GM12878 (cell line): ENCODE measurements around the gene TIMM10B. TPM values are rescaled to one million over a fixed set of nuclear protein-coding genes. Genes with fewer than 3 reads are reported as not detected.

Source experiments
- ATAC-seq: fragments of 200-7000 bp; cut with Tn5 transposase; 3 replicates; pipeline ENCODE4 v1.9.1; 2020; ENCODE audit warnings: mild to moderate bottlenecking, moderate library complexity
- BruUV-seq: library from RNA; stranded (reverse); fragments of 400-500 nt; replicated peaks from 2 replicates; lab custom pipeline; 2021; lab: Mats Ljungman, UMichigan
- CTCF ChIA-PET: fragments of 300-600 bp; sonication (Branson Sonifier 250); formaldehyde crosslinking; extraction: SDS; loops from one replicate; lab custom pipeline; 2021; ENCODE audit warnings: inconsistent platforms; lab: Yijun Ruan, JAX
- POLR2A ChIA-PET: fragments of 350-600 bp; formaldehyde crosslinking; extraction: SDS; loops from one replicate; lab custom pipeline; 2021; ENCODE audit warnings: inconsistent platforms; lab: Charles Lee
- RAD21 ChIA-PET: fragments of 300-600 bp; sonication (Branson Sonifier 250); formaldehyde crosslinking; loops from one replicate; lab custom pipeline; 2023; ENCODE audit warnings: antibody characterized with exemption; ENCODE audit not compliant: unreplicated experiment; lab: Charles Lee
- SMC1A ChIA-PET: fragments of 300-600 bp; sonication (Branson Sonifier 250); formaldehyde crosslinking; loops from one replicate; lab custom pipeline; 2023; ENCODE audit not compliant: unreplicated experiment, uncharacterized antibody; lab: Charles Lee
- DNase-seq: peaks from one replicate; pipeline ENCODE4 v3.0.0-alpha.2; 2011; ENCODE audit warnings: low read depth, low spot score
- FAIRE-seq: peaks from 3 replicates; lab custom pipeline; 2011; peaks lifted over from hg19 to GRCh38; lab: Jason Lieb, UNC
- H2AFZ ChIP-seq: 2 replicates; pipeline ENCODE4 v1.6.0; 2011; ENCODE audit warnings: low read depth, low read length, control low read depth; ENCODE audit not compliant: control insufficient read depth
- H3K27ac ChIP-seq: 2 replicates; pipeline ENCODE4 v1.5.1; 2011; ENCODE audit warnings: control low read depth; ENCODE audit not compliant: control insufficient read depth, insufficient read depth
- H3K27me3 ChIP-seq, 2 experiments: replicated peaks in 1 of 2; 2 replicates each; pipeline versions ENCODE4 v1.6.0 to v1.6.1; 2011; ENCODE audit warnings: low read length in 1 of 2; ENCODE audit not compliant: control insufficient read depth in 2 of 2, insufficient read depth in 2 of 2
- H3K36me3 ChIP-seq, 2 experiments: 2 replicates each; pipeline ENCODE4 v1.5.1; 2011; ENCODE audit warnings: low read length in 1 of 2; ENCODE audit not compliant: control insufficient read depth in 2 of 2, insufficient read depth in 2 of 2
- H3K4me1 ChIP-seq: 2 replicates; pipeline ENCODE4 v1.6.1; 2011; ENCODE audit warnings: mild to moderate bottlenecking, low read length, moderate library complexity, mixed read lengths; ENCODE audit not compliant: control insufficient read depth, insufficient read depth
- H3K4me2 ChIP-seq: 2 replicates; pipeline ENCODE4 v1.6.0; 2011; ENCODE audit warnings: control low read depth; ENCODE audit not compliant: control insufficient read depth, insufficient read depth
- H3K4me3 ChIP-seq: fragments of 200-600 bp; sonication (generic); 2 replicates; pipeline ENCODE4 v1.5.1; 2016
- H3K79me2 ChIP-seq: 2 replicates; pipeline ENCODE4 v1.6.0; 2011; ENCODE audit warnings: low read length; ENCODE audit not compliant: control insufficient read depth, insufficient read depth
- H3K9ac ChIP-seq: 2 replicates; pipeline ENCODE4 v1.8.0; 2011; ENCODE audit warnings: low read length, control low read depth, mixed read lengths; ENCODE audit not compliant: control insufficient read depth, insufficient read depth
- H3K9me3 ChIP-seq: replicated peaks from 3 replicates; pipeline ENCODE4 v1.5.1; 2011; ENCODE audit warnings: mild to moderate bottlenecking, low read length; ENCODE audit not compliant: control insufficient read depth, insufficient read depth
- H4K20me1 ChIP-seq: 2 replicates; pipeline ENCODE4 v1.6.0; 2011; ENCODE audit not compliant: control insufficient read depth, insufficient read depth
- BCL3 ChIP-seq: IDR thresholded peaks from 2 replicates; pipeline ENCODE4 v1.6.1; 2011; ENCODE audit warnings: borderline replicate concordance, low read depth, mild to moderate bottlenecking, moderate library complexity, low read length; ENCODE audit not compliant: insufficient read depth, poor library complexity, severe bottlenecking
- CBX3 ChIP-seq: fragments of 200-600 bp; sonication (generic); IDR thresholded peaks from 2 replicates; pipeline ENCODE4 v1.6.1; 2016; ENCODE audit warnings: low read depth, borderline replicate concordance
- IKZF1 ChIP-seq: fragments of 450-650 bp; conservative IDR thresholded peaks from 2 replicates; pipeline ENCODE4 v1.6.1; 2017; ENCODE audit warnings: antibody characterized with exemption, mild to moderate bottlenecking
- MEF2A ChIP-seq: IDR thresholded peaks from 2 replicates; pipeline ENCODE4 v1.6.1; 2011; ENCODE audit warnings: low read depth, mild to moderate bottlenecking, low read length, moderate library complexity; ENCODE audit not compliant: insufficient read depth
- NFIC ChIP-seq: IDR thresholded peaks from 2 replicates; pipeline ENCODE4 v1.6.1; 2012; ENCODE audit warnings: low read depth, mild to moderate bottlenecking, inconsistent platforms, low read length, moderate library complexity
- NFYB ChIP-seq: IDR thresholded peaks from 2 replicates; pipeline ENCODE4 v1.6.1; 2011; ENCODE audit warnings: low read depth, mild to moderate bottlenecking, low read length, improper control_type of control experiment, moderate library complexity; ENCODE audit not compliant: insufficient read depth
- NR2F1 ChIP-seq: fragments of 450-650 bp; conservative IDR thresholded peaks from 2 replicates; pipeline ENCODE4 v1.6.1; 2017; ENCODE audit warnings: mild to moderate bottlenecking
- PML ChIP-seq: IDR thresholded peaks from 2 replicates; pipeline ENCODE4 v1.6.1; 2012; ENCODE audit warnings: low read length, inconsistent platforms
- POU2F2 ChIP-seq: IDR thresholded peaks from 3 replicates; pipeline ENCODE4 v1.6.1; 2011; ENCODE audit warnings: low read depth, mild to moderate bottlenecking, low read length, borderline replicate concordance
- USF1 ChIP-seq: IDR thresholded peaks from 2 replicates; pipeline ENCODE4 v1.6.1; 2011; ENCODE audit warnings: borderline replicate concordance, low read depth, mild to moderate bottlenecking, moderate library complexity, mixed read lengths, low read length; ENCODE audit not compliant: insufficient read depth; ENCODE audit errors: extremely low read length
- WRNIP1 ChIP-seq: IDR thresholded peaks from 2 replicates; pipeline ENCODE4 v1.6.1; 2011; ENCODE audit warnings: low read depth, low read length, improper control_type of control experiment, borderline replicate concordance
- ZBTB11 ChIP-seq: fragments of 450-650 bp; formaldehyde crosslinking; IDR thresholded peaks from 2 replicates; pipeline ENCODE4 v1.5.0; 2022; ENCODE audit warnings: mild to moderate bottlenecking, missing genetic modification characterization
- WGBS: methylation state at CpG from one replicate; pipeline ENCODE4 v1.1.6; 2016; ENCODE audit warnings: low lambda C conversion rate; ENCODE audit not compliant: insufficient replicate concordance, insufficient coverage; ENCODE audit errors: missing lambda C conversion rate; 5-methylcytosine and 5-hydroxymethylcytosine counted together
- in situ Hi-C: fragments of 300-500 bp; cut with MboI; formaldehyde crosslinking; loops from 9 replicates; pipeline ENCODE4 v1.14.3; 2018; ENCODE audit warnings: mixed read lengths
- intact Hi-C: fragments of 100-400 bp; cut with micrococcal nuclease; formaldehyde crosslinking; loops from one replicate; pipeline ENCODE4 v1.14.2; 2022; ENCODE audit not compliant: unreplicated experiment
- polyA plus RNA-seq, 11 experiments: library from polyadenylated mRNA; depleted of rRNA in 4 of 11; unstranded in 6 of 11; stranded (reverse) in 5 of 11; fragments of >200 nt; fragmentation: Nextera tagmentation in 4 of 11; fragmentation: Illumina TruSeq in 1 of 11; extraction: Ambion mirVana in 4 of 11; extraction: Trizol in 1 of 11; gene quantifications; 1 replicate in 1 of 11; 2 replicates in 10 of 11; pipeline versions ENCODE4 v1.2.1 to v1.2.3, GENCODE V29; 2011 to 2016; ENCODE audit warnings: inconsistent platforms in 2 of 11, missing spikeins in 2 of 11, low read depth in 1 of 11
- total RNA-seq, 4 experiments: library from RNA; depleted of rRNA in 3 of 4; stranded (reverse); fragments of >200 nt in 3 of 4; fragmentation: Illumina TruSeq in 1 of 4; extraction: Trizol in 1 of 4; gene quantifications; 2 replicates each; pipeline versions ENCODE4 v1.2.1 to v1.2.3, GENCODE V29; 2013 to 2021

TIMM10B gene
- total and polyA plus RNA-seq, 10 of the 15 experiments (the other 5 are each of a cell fraction or from before 2014, with no cell fraction given) = 30.3 to 126 (median 53.1) TPM

GRCh38 chr11:6529266-6529665, 48.0 kb downstream of the TIMM10B start (continued):
- TF ChIP-seq WRNIP1 (no peak), PML (no peak), CBX3 (no peak), NFIC (no peak), USF1 (no peak), NFYB (no peak)

- H4K20me1 ChIP-seq = no peaks in the 10 kb centered on the region
- no peaks in the 10 kb centered on the region for H3K9me3 ChIP-seq
- peaks cover 0 to 3% of the 10 kb centered on the region in 2 experiments; a peak in 2 of 4 replicates for H3K36me3 ChIP-seq
- no peak overlapping the region for H3K4me3 ChIP-seq
- ChIA-PET POLR2A (interaction anchor here (1.2 to 1.3 kb wide), 2 partner anchors 76 to 82 kb away, joined by 3 read pairs; no protein-coding TSS in a partner anchor), SMC1A (interaction anchor here (0.9 to 4.1 kb wide), 20 partner anchors 20 to 224 kb away, joined by 3 to 29 read pairs (median 4); partner anchors contain the start of genes MRPL17 and TAF10), RAD21 (interaction anchor here (0.6 to 4.7 kb wide), 19 partner anchors 12 to 227 kb away, joined by 3 to 74 read pairs (median 4); partner anchors contain the start of genes MRPL17, TAF10 and TPP1), CTCF (interaction anchor here (0.7 to 9.2 kb wide), 59 partner anchors 10 to 984 kb away, joined by 3 to 126 read pairs (median 5); partner anchors contain the start of genes ARFIP2, MRPL17, TIMM10B and TPP1)
- no peak overlapping the region for H2AFZ ChIP-seq
- no TSS peak for BruUV-seq
- in situ Hi-C loops = loop anchor here (5.0 kb wide), 1 partner anchor 151 kb away; the partner anchor contains the start of gene MRPL17
- H3K27ac ChIP-seq = no peak overlapping the region
- FAIRE-seq = no peak
- intact Hi-C loops = loop anchor here (1.0 to 5.0 kb wide), 5 partner anchors 72 to 226 kb away; partner anchors contain the start of genes ILK, MRPL17 and RRP8
- WGBS = 49% methylated on average over 2 of the region's 2 CpGs
- no peaks in the 10 kb centered on the region for H3K27me3 ChIP-seq
- DNase-seq = no peak
- H3K4me2 ChIP-seq = no peak overlapping the region
- TF ChIP-seq IKZF1 (no peak), POU2F2 (no peak), NR2F1 (no peak), BCL3 (no peak), ZBTB11 (CRISPR knock-in tag) (no peak), MEF2A (no peak)
- H3K79me2 ChIP-seq = no peaks in the 10 kb centered on the region
- no peak for ATAC-seq
- no peak overlapping the region for H3K9ac ChIP-seq
- H3K4me1 ChIP-seq = peaks cover 12% of the 10 kb centered on the region; the same call in 1 of the 2 replicates
Measured at GRCh38 chr11:6530848-6531247, 49.5 kb downstream of the TIMM10B start.
